Subcutaneous preadipocyte (primary cell): ENCODE data around the gene CLEC4E. TPM values are rescaled to one million over a fixed set of nuclear protein-coding genes. Genes with fewer than 3 reads are reported as not detected.

Source experiments
- small RNA-seq: library from RNA; depleted of rRNA; stranded (forward); fragments of <200 nt; gene quantifications from one replicate; pipeline ENCODE3, GENCODE V24; 2012
- total RNA-seq: library from RNA; depleted of rRNA; stranded (reverse); fragments of >200 nt; gene quantifications from 2 replicates; pipeline ENCODE4 v1.2.3, GENCODE V29; 2012

The CLEC4E gene, protein sequence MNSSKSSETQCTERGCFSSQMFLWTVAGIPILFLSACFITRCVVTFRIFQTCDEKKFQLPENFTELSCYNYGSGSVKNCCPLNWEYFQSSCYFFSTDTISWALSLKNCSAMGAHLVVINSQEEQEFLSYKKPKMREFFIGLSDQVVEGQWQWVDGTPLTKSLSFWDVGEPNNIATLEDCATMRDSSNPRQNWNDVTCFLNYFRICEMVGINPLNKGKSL
- total RNA-seq, result not detected in 2 replicates

DNA sequence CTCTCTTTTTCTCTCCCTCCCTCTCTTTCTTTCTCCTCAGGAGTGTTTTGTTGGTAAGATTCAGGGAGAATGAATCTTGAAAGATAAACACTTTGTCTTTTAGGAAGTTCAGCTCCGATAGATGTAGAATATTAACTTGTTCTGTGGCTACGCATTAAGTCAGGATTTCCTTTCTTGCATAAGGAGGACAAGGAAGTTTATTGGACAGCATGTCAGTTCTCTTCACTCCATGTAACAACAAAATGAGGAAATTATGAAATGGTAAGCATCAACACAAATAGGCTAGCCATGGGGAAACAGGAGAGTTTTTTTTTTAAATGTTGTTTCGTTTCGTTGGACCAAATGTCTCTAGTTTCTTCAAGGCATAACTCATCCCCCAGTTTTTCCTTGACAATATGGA lies at the start of gene CLEC4E:
Gene CLEC4E, minus strand, starts transcription at position 75 of the 400 bp plus-strand sequence. CDS start 108 bp downstream, outside the sequence.

DNA sequence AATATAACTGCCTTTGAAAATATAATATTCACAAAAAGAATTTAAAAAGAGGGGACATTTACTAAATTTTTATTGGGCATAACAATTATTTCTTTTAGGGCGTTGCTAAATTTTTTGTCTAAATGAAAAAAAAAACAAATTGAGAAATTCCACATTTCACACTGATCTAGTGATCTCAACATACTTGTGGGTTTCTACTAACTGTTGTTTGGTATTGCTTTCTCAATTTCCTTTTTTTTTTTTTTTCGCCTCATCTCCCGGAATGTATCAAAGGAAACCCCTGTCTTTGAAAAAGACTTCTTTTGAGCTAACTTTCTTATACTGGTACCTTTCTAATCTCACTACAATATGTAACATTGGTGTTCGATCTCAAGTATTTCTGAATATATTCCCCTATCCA lies 27.4 kb downstream of the CLEC4E start, which contains the start of gene CLEC4D:
Gene CLEC4D, plus strand, starts transcription at position 248 of the 400 bp plus-strand sequence. CDS start 230 bp downstream, outside the sequence.

Small RNA genes within 50 kb of the gene (small RNA-seq; reads per million reads assigned to genes)
- not detected for gene RNU6-275P

Other genes with a start within 250 kb of the CLEC4E start
- not detected in 2 replicates for gene CLEC6A, start 84.9 kb downstream of the CLEC4E start, total RNA-seq
- gene CLEC4D, start 27.4 kb downstream of the CLEC4E start, total RNA-seq, result not detected in 2 replicates
- not detected in 2 replicates for gene AICDA, start 72.0 kb upstream of the CLEC4E start, total RNA-seq
- 5.3 and 60.3 TPM in 2 replicates for gene MFAP5, start 121.9 kb upstream of the CLEC4E start, total RNA-seq
- 16.2 and 21.9 TPM in 2 replicates for gene RIMKLB, start 157.1 kb upstream of the CLEC4E start, total RNA-seq